Measurements from ENCODE around the gene SLC13A3. TPM values are rescaled to one million over a fixed set of nuclear protein-coding genes. Genes with fewer than 3 reads are reported as not detected.

SLC13A3 gene
- total and polyA plus RNA-seq, 12 donors = 0.13 to 1.2 (median 0.58) TPM

DNA sequence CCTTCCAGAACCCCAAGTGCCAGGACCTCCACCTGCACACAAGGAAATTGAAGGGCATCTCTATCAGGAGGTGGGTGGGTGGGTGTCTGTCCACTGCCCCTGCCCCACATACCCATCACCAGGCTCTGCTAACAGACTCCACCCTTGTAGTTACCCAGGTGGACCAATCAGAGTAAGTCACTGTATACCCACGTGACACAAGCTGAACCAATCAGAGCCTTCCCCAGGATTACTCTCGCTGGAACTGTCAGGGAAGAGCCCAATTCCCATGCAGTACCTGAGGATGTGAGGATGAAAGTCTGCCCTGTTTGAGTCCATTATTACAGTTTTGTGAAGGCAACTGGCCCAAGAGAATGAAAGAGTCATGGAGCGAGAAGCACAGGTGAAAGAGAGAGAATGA lies 105.0 kb downstream of the SLC13A3 start:
- Histone ChIP-seq H3K27ac (no peak overlapping the region), H3K4me1 (peaks cover 0 to 18% (median 0%) of the 10 kb centered on the region in 9 donors), H3K27me3 (peaks cover 0 to 43% (median 28%) of the 10 kb centered on the region in 7 donors), H3K9me3 (no peaks in the 10 kb centered on the region), H3K4me3 (no peak overlapping the region), H3K36me3 (no peaks in the 10 kb centered on the region)
- DNase-seq = no peak
- intact Hi-C loops (cut with DNase I) = no loop called here
- ATAC-seq = no peak
- 73 to 79% methylated on average over 3 of the region's 3 CpGs for WGBS, 2 donors
- TF ChIP-seq, protein P1, sequence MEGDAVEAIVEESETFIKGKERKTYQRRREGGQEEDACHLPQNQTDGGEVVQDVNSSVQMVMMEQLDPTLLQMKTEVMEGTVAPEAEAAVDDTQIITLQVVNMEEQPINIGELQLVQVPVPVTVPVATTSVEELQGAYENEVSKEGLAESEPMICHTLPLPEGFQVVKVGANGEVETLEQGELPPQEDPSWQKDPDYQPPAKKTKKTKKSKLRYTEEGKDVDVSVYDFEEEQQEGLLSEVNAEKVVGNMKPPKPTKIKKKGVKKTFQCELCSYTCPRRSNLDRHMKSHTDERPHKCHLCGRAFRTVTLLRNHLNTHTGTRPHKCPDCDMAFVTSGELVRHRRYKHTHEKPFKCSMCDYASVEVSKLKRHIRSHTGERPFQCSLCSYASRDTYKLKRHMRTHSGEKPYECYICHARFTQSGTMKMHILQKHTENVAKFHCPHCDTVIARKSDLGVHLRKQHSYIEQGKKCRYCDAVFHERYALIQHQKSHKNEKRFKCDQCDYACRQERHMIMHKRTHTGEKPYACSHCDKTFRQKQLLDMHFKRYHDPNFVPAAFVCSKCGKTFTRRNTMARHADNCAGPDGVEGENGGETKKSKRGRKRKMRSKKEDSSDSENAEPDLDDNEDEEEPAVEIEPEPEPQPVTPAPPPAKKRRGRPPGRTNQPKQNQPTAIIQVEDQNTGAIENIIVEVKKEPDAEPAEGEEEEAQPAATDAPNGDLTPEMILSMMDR (IDR thresholded peaks at IDR 0.05) = no peak

DNA sequence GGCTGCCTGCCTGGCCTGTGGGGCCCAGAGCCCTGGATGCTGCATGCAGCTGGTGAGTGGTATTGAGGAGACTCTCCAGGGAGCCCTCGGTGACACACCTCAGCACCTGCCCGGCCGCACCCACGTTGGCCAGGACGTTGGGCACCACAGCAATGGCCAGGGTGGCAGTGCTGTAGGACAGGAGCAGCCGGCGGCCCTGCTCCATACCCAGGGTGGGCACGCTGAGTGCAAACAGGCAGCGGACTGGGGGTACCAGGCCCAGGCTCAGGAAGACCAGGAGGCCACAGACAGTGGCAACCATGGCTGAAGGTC lies 105.5 kb downstream of the SLC13A3 start:
- no peaks in the 10 kb centered on the region for H3K36me3 ChIP-seq
- no peak for DNase-seq
- WGBS, 2 donors = 93 to 96% methylated on average over 9 of the region's 9 CpGs
- no peak overlapping the region for H3K4me3 ChIP-seq
- intact Hi-C loops (cut with DNase I) = no loop called here
- H3K27ac ChIP-seq = no peak overlapping the region
- H3K27me3 ChIP-seq = peaks cover 0 to 48% (median 33%) of the 10 kb centered on the region in 7 donors
- H3K9me3 ChIP-seq = no peaks in the 10 kb centered on the region
- peaks cover 0 to 18% (median 0%) of the 10 kb centered on the region in 9 donors for H3K4me1 ChIP-seq
- ATAC-seq = no peak
- TF ChIP-seq, protein P1 (IDR thresholded peaks at IDR 0.05) = no peak

DNA sequence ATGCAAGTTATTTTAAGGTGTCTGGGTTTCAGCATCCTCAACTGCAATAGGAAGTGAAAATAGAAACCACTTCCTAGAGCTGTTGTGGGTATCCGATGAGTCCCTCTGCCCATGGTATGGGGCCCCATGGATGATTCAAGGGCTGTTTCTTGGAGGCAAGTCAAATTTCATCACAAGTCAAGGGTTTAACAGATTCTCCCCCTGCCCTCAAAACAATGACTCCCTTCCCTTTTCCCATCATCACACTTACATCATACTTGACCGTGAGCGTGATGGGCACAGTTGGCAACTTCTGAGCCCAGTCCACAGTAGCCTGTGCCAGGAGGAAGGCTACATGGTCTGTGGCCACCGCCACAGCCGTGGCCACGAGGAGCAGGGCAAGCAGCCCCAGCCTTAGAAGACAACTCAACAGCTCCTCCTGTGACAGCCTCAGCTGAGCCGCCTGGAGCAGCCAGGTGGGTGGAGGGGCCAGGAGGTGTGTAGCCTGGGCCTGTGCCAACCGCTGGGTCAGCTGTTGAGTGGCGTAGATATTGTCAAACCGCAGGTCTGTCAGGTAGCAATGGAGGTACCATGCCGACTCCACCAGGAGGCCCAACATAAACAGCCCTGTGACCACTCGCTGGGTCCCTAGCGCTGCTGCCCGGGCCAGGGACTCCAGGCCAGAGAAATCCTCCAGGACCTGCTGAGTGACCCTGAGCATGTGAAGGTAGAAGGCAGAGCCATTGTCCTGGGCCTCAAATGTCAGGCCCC lies 106.0 kb downstream of the SLC13A3 start:
- DNase-seq = no peak
- TF ChIP-seq, protein P1 (IDR thresholded peaks at IDR 0.05) = no peak
- H3K36me3 ChIP-seq = no peaks in the 10 kb centered on the region
- no peak overlapping the region for H3K4me3 ChIP-seq
- intact Hi-C loops (cut with DNase I) = no loop called here
- peaks cover 0 to 14% (median 0%) of the 10 kb centered on the region in 9 donors for H3K4me1 ChIP-seq
- ATAC-seq = no peak
- H3K9me3 ChIP-seq = no peaks in the 10 kb centered on the region
- peaks cover 0 to 50% (median 37%) of the 10 kb centered on the region in 7 donors for H3K27me3 ChIP-seq
- WGBS, 2 donors = 84 to 87% methylated on average over 14 of the region's 14 CpGs
- no peak overlapping the region for H3K27ac ChIP-seq

DNA sequence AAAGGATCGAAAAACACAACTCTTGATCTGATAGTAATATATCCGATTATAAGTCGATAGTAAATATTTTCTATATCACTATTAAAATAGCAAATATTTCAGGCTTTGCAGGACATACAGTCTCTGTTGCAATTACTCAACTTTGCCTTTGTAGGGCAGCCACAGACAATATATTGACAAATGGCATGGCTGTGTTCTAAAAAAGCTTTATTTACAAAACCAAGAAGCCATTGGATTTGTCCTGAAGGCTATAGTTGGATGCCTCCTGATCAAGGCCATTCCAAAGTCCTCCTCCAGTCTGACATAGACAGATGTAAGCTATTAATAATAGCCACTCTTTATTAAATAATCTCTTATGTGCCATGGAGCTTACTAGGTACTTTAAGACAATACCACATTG lies 106.7 kb downstream of the SLC13A3 start:
- no peaks in the 10 kb centered on the region for H3K9me3 ChIP-seq
- intact Hi-C loops (cut with DNase I) = no loop called here
- no peaks in the 10 kb centered on the region for H3K36me3 ChIP-seq
- ATAC-seq (no peak), DNase-seq (no peak)
- TF ChIP-seq, protein P1 (IDR thresholded peaks at IDR 0.05) = peak in 4 of 9 donors; percentile 13 to 24 (median 22)
- H3K4me3 ChIP-seq = no peak overlapping the region
- H3K27ac ChIP-seq = no peak overlapping the region
- H3K4me1 ChIP-seq = peaks cover 0 to 14% (median 0%) of the 10 kb centered on the region in 9 donors
- H3K27me3 ChIP-seq = peaks cover 0 to 50% (median 39%) of the 10 kb centered on the region in 7 donors
- WGBS, 2 donors = 90% methylated on average over 3 of the region's 3 CpGs

Data from heart right ventricle (tissue), 16 donors.